Measurements from ENCODE around the gene ISCU. TPM values are rescaled to one million over a fixed set of nuclear protein-coding genes. Genes with fewer than 3 reads are reported as not detected.
A peak's percentile ranks its signal among the peaks of the same experiment; 100 is the strongest.

The ISCU gene
- total RNA-seq, 4 donors from 2014 or later, result 207 to 257 (median 242) TPM

GRCh38 chr12:108568338-108569154 lies 6.2 kb downstream of the ISCU start:
- H3K27me3 ChIP-seq, result no peaks in the 10 kb centered on the region
- H3K36me3 ChIP-seq, result peaks cover 47 to 63% (median 60%) of the 10 kb centered on the region in 4 donors
- peak; percentile 55 for DNase-seq (ENCODE audit: extremely low spot score)
- H3K4me3 ChIP-seq, result no peak overlapping the region
- peak overlapping the region in 2 of 4 donors; percentile 53 to 66 for H3K27ac ChIP-seq (replicated peaks in 1 of 4)
- intact Hi-C loops (cut with DNase I), result loop anchor here (5.0 kb wide), 1 partner anchor 524 kb away; the partner anchor contains the start of gene ALKBH2
- TF ChIP-seq EP300 (IDR thresholded peaks at IDR 0.05), result no peak
- TF ChIP-seq POLR2AphosphoS5 (IDR thresholded peaks at IDR 0.05), result no peak
- TF ChIP-seq POLR2A (IDR thresholded peaks at IDR 0.05; ENCODE audit: low read depth), result no peak
- TF ChIP-seq CTCF (IDR thresholded peaks at IDR 0.05), result no peak
- H3K4me1 ChIP-seq, result peaks cover 35 to 42% (median 38%) of the 10 kb centered on the region in 4 donors
- WGBS, result 80% methylated on average over 10 of the region's 10 CpGs
- no peaks in the 10 kb centered on the region for H3K9me3 ChIP-seq

- 14% methylated on average over 1 of the region's 3 CpGs for WGBS
- no peak overlapping the region for H3K4me3 ChIP-seq
- no peak overlapping the region for H3K27ac ChIP-seq (replicated peaks in 1 of 4)
- intact Hi-C loops (cut with DNase I), result no loop called here
- H3K36me3 ChIP-seq, result peaks cover 30 to 43% (median 41%) of the 10 kb centered on the region in 4 donors
- TF ChIP-seq CTCF (IDR thresholded peaks at IDR 0.05) (peak in 2 of 3 experiments; percentile 29 to 30), POLR2A (IDR thresholded peaks at IDR 0.05; ENCODE audit: low read depth) (no peak), EP300 (IDR thresholded peaks at IDR 0.05) (no peak), POLR2AphosphoS5 (IDR thresholded peaks at IDR 0.05) (no peak)
- H3K4me1 ChIP-seq, result peaks cover 11 to 21% (median 16%) of the 10 kb centered on the region in 4 donors
- DNase-seq (ENCODE audit: extremely low spot score), result peak; percentile 62
- H3K27me3 ChIP-seq, result no peaks in the 10 kb centered on the region
- H3K9me3 ChIP-seq, result no peaks in the 10 kb centered on the region
Measured at GRCh38 chr12:108570743-108571608, 8.6 kb downstream of the ISCU start.

GRCh38 chr12:108571609-108572165 lies 9.3 kb downstream of the ISCU start:
- Histone ChIP-seq H3K9me3 (no peaks in the 10 kb centered on the region), H3K4me1 (peaks cover 6 to 14% (median 10%) of the 10 kb centered on the region in 4 donors), H3K27me3 (no peaks in the 10 kb centered on the region), H3K27ac (replicated peaks in 1 of 4) (no peak overlapping the region), H3K4me3 (no peak overlapping the region), H3K36me3 (peaks cover 22 to 36% (median 34%) of the 10 kb centered on the region in 4 donors)
- intact Hi-C loops (cut with DNase I), result no loop called here
- TF ChIP-seq POLR2AphosphoS5 (IDR thresholded peaks at IDR 0.05), result no peak
- no peak for TF ChIP-seq CTCF (IDR thresholded peaks at IDR 0.05)
- DNase-seq (ENCODE audit: extremely low spot score), result peak; percentile 39
- WGBS, result 91% methylated on average over 6 of the region's 8 CpGs

- H3K36me3 ChIP-seq, result peaks cover 17 to 30% (median 28%) of the 10 kb centered on the region in 4 donors
- peak; percentile 39 for DNase-seq (ENCODE audit: extremely low spot score)
- TF ChIP-seq POLR2AphosphoS5 (IDR thresholded peaks at IDR 0.05) (no peak), CTCF (IDR thresholded peaks at IDR 0.05) (no peak), EP300 (IDR thresholded peaks at IDR 0.05) (no peak), POLR2A (IDR thresholded peaks at IDR 0.05; ENCODE audit: low read depth) (no peak)
- no peaks in the 10 kb centered on the region for H3K9me3 ChIP-seq
- H3K27ac ChIP-seq (replicated peaks in 1 of 4), result no peak overlapping the region
- H3K27me3 ChIP-seq, result no peaks in the 10 kb centered on the region
- no peak overlapping the region for H3K4me3 ChIP-seq
- WGBS, result 87% methylated on average over 8 of the region's 8 CpGs
- intact Hi-C loops (cut with DNase I), result no loop called here
- H3K4me1 ChIP-seq, result peaks cover 6 to 13% (median 7%) of the 10 kb centered on the region in 4 donors
Measured at GRCh38 chr12:108572166-108572790, 9.9 kb downstream of the ISCU start.

Data from esophagus muscularis mucosa (tissue), 4 donors.